PFSK-1 (cell line): ENCODE data around the gene ASCC1.

Source experiments
- FOXP2 ChIP-seq: optimal IDR thresholded peaks from 2 replicates; pipeline ENCODE3; 2011; ENCODE audit warnings: borderline replicate concordance, control low read depth, inconsistent platforms; ENCODE audit not compliant: insufficient read depth; ENCODE audit errors: extremely low read length, extremely low read depth
- POLR2AphosphoS5 ChIP-seq: IDR thresholded peaks from 2 replicates; pipeline ENCODE4 v1.6.1; 2012; ENCODE audit warnings: low read depth, mild to moderate bottlenecking, control low read depth, low read length, moderate library complexity
- SIN3A ChIP-seq: IDR thresholded peaks from 2 replicates; pipeline ENCODE4 v1.6.1; 2012; ENCODE audit warnings: mild to moderate bottlenecking, low read length, moderate library complexity, borderline replicate concordance; ENCODE audit not compliant: insufficient read depth
- TAF1 ChIP-seq: IDR thresholded peaks from 2 replicates; pipeline ENCODE4 v1.6.1; 2012; ENCODE audit warnings: low read length, control low read depth, borderline replicate concordance; ENCODE audit not compliant: insufficient read depth
- TF ChIP-seq, protein P1 (sequence below), 2 experiments: IDR thresholded peaks; 2 replicates each; pipeline versions ENCODE4 v1.6.1 to v1.8.0; 2011 to 2012; ENCODE audit warnings: low read depth in 2 of 2, low read length in 2 of 2, control low read depth in 1 of 2, inconsistent platforms in 1 of 2, mild to moderate bottlenecking in 1 of 2, moderate library complexity in 1 of 2; ENCODE audit not compliant: insufficient read depth in 1 of 2

Gene ASCC1

DNA sequence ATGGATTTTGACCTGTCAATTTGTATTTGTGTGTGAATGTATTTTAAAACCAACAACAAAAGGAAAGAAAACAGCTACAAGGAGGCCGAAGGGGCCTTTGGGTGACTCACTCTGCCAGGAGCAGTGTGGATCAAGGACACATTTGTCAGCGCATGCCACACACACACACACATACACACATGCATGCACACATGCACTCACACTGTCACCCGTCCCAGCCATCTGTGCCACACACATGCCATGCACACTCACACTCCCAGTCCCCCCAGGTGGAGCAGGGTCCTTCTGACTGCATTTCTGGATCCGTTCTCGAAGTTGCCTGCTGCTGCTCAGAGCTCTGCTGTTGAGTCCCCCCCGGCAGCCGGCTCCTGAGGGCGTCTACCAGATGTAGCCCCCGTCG is 153.7 kb downstream of the ASCC1 start:
- TF ChIP-seq TAF1 (no peak), POLR2AphosphoS5 (no peak), SIN3A (no peak), FOXP2 (no peak)
- TF ChIP-seq, protein P1, sequence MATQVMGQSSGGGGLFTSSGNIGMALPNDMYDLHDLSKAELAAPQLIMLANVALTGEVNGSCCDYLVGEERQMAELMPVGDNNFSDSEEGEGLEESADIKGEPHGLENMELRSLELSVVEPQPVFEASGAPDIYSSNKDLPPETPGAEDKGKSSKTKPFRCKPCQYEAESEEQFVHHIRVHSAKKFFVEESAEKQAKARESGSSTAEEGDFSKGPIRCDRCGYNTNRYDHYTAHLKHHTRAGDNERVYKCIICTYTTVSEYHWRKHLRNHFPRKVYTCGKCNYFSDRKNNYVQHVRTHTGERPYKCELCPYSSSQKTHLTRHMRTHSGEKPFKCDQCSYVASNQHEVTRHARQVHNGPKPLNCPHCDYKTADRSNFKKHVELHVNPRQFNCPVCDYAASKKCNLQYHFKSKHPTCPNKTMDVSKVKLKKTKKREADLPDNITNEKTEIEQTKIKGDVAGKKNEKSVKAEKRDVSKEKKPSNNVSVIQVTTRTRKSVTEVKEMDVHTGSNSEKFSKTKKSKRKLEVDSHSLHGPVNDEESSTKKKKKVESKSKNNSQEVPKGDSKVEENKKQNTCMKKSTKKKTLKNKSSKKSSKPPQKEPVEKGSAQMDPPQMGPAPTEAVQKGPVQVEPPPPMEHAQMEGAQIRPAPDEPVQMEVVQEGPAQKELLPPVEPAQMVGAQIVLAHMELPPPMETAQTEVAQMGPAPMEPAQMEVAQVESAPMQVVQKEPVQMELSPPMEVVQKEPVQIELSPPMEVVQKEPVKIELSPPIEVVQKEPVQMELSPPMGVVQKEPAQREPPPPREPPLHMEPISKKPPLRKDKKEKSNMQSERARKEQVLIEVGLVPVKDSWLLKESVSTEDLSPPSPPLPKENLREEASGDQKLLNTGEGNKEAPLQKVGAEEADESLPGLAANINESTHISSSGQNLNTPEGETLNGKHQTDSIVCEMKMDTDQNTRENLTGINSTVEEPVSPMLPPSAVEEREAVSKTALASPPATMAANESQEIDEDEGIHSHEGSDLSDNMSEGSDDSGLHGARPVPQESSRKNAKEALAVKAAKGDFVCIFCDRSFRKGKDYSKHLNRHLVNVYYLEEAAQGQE (IDR thresholded peaks at IDR 0.05; ENCODE audit: insufficient read depth in 1 of 2, low read depth in 2 of 2, low read length in 2 of 2) = no peak

DNA sequence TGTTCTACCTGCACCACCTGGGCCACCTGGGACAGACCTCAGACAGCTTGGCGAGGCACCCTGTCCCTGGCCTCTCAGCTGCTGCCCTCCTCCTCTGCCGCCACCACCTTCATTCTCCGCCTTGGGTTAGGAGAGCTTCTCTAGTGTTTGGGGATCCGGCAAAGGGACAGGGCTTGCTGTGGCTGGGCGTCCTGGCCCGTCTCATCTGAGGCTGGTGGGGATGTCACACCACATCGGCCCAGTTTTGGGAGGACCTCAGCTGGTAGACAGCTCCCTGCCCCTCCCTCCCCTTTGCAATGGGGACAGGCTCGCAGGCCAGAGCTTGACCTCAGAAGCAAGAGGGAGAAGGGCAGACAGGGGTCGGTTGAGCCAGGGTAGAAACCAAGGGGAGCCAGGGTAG is 154.1 kb downstream of the ASCC1 start:
- no peak for TF ChIP-seq POLR2AphosphoS5
- TF ChIP-seq, protein P1 (IDR thresholded peaks at IDR 0.05; ENCODE audit: insufficient read depth in 1 of 2, low read depth in 2 of 2, low read length in 2 of 2) = no peak
- no peak for TF ChIP-seq FOXP2
- TF ChIP-seq TAF1 = no peak
- TF ChIP-seq SIN3A = no peak

DNA sequence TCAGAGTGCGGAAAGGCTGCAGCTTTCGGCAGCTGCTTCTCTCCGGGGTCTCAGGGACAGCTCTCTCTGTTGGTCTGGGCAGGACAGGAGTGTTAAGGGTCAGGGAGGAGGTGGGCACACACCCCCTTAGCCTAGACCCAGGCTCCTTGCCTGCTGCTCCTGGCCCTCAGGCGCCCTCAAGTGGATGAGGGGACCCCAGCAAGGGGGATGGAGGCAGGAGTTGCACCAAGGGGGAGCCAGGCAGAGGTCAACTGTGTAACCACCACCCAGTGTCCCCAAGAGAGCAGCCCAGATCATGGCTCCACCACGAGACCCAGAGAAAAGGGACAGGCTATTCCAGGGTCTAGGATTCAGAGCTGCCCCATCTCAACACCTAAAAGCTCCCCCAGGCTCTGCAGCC is 154.6 kb downstream of the ASCC1 start:
- no peak for TF ChIP-seq TAF1
- TF ChIP-seq, protein P1 (IDR thresholded peaks at IDR 0.05; ENCODE audit: insufficient read depth in 1 of 2, low read depth in 2 of 2, low read length in 2 of 2) = no peak
- TF ChIP-seq FOXP2 = no peak
- TF ChIP-seq POLR2AphosphoS5 = no peak
- no peak for TF ChIP-seq SIN3A

DNA sequence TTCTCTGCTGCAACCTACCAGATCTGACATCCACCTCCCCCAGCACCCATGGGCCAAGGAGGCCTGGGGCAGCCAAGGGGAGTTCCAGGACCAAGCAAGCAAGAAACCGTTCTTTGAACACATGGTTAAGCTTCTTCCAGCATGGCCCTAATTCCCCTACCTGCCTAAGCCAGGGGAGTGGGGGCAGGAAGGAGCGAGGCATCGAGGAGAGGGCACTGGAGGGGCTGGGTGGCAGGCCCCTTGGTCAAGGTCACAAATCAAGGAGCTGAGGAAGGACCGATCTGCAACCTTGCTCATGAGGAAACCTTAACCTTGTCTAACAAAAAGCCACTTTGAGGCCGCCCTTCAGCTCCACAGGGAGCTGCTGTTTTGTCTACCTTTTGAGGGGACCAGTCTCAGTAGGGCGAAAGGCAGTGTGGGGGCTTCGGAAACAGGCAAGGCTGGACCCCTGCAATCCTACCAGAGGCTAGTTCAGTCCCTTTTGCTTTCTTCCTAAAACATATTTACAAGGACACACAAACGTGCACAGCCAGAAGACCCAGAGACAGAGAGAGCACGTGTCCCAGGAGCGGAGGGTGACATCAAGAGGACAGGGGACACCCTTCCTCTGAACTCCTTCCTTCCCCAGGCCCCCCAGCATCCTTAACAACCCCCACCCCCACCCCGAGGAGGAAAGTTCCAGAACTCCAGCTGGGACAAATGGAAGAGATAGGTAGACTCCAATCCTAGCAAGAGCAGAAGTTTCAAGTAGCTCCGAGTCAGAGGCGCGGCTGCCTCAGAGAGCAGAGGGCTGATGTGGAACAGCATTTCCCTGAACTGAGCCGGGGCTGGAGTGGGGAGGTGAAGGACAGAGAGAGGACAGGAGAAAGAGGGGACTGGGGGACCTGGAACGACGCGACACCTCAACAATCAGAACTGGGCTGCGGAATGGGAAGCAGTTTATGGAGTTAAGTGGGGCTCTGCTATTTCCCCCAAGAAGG is 155.9 kb downstream of the ASCC1 start:
- TF ChIP-seq, protein P1 (IDR thresholded peaks at IDR 0.05; ENCODE audit: insufficient read depth in 1 of 2, low read depth in 2 of 2, low read length in 2 of 2) = no peak
- no peak for TF ChIP-seq POLR2AphosphoS5
- no peak for TF ChIP-seq TAF1
- TF ChIP-seq SIN3A = no peak
